SU-DHL-6 (cell line): ENCODE results near the gene KNDC1.

Experiments used
- EZH2phosphoT487 ChIP-seq: fragments of 200-600 bp; sonication (generic), shearing (Covaris generic); conservative IDR thresholded peaks from 2 replicates; pipeline ENCODE4 v1.6.1; 2018; ENCODE audit warnings: mild to moderate bottlenecking, antibody characterized with exemption, low read length, moderate library complexity, mixed read lengths
- TF ChIP-seq, protein P1 (sequence below): fragments of 200-600 bp; sonication (generic); IDR thresholded peaks from one replicate; pipeline ENCODE4 v1.5.1; 2017; ENCODE audit warnings: antibody characterized with exemption, mild to moderate bottlenecking, low read length, moderate library complexity; ENCODE audit not compliant: insufficient read depth, poor library complexity, severe bottlenecking

DNA sequence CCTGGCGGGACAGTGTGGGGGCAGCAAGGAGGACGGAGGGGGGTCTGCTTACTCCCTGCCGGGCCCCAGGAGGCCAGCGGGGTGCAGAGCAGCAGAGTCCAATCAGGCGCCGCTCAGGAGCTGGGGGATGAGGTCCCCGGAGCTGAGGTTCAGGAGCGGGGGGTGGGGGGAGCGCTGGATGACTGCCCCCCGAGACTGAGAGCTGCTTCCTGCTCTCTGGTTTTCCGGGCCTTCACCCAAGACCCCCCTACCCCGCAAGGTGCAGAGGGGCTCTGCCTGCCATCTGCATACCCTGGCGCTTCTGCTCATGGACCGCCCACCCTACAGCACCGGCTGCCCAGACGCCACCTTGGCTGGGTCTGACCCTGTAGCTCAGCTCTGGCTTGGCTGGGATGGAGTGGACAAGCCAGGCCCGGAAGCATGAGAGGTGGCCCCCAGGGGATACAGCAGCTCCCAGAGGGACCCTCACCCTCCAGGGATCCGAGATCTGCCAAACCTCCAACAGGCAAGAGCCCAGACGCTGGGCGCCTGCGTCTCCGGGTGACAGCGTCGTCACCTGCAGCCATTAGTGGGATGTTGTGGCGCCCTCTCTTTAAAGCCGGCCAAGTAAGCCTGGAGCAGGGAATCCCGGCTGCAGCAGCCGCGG lies 930 bp downstream of the KNDC1 start:
- TF ChIP-seq, protein P1, sequence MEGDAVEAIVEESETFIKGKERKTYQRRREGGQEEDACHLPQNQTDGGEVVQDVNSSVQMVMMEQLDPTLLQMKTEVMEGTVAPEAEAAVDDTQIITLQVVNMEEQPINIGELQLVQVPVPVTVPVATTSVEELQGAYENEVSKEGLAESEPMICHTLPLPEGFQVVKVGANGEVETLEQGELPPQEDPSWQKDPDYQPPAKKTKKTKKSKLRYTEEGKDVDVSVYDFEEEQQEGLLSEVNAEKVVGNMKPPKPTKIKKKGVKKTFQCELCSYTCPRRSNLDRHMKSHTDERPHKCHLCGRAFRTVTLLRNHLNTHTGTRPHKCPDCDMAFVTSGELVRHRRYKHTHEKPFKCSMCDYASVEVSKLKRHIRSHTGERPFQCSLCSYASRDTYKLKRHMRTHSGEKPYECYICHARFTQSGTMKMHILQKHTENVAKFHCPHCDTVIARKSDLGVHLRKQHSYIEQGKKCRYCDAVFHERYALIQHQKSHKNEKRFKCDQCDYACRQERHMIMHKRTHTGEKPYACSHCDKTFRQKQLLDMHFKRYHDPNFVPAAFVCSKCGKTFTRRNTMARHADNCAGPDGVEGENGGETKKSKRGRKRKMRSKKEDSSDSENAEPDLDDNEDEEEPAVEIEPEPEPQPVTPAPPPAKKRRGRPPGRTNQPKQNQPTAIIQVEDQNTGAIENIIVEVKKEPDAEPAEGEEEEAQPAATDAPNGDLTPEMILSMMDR = no peak
- no peak for TF ChIP-seq EZH2phosphoT487
